GOT3 (cell line): ENCODE results near the gene PARD3.

Experiments
- DNase-seq: peaks from one replicate; lab custom pipeline; 2025; ENCODE audit warnings: mixed read lengths; lab: John Stamatoyannopoulos, UW

The PARD3 gene

DNA sequence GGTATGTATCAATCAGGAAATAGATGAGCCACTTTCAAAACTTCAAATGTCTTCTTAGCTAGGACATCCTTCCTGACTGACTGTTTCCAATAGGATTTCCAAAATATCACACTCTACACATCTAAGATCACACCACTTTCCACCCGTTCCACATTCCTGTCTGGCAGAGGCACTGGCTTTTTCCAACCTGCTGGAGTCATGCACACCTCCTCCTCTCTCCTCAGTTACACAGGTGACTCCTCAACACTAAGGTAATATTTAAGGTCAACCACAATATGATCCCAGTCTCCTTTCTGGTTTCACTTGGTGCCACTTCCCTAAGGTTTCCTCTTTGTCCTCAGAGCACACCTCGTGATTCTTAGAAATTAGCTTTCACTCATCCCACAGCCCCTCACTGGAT is 196.5 kb downstream of the PARD3 start:
- no peak for DNase-seq

DNA sequence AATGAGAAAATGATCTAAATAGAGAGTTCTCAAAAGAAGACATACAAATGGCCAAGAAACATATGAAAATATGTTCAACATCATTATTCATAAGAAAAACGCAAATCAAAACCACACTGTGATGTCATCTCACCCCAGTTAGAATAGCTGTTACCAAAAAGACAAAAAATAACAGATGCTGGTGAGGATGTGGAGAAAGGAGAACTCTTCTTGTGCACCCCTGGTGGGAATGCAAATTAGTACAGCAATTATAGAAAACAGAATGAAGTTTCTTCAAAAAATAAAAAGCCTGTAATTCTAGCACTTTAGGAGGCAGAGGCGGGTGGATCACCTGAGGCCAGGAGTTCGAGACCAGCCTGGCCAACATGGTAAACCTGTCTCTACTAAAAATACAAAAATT is 199.3 kb downstream of the PARD3 start:
- DNase-seq, result no peak

DNA sequence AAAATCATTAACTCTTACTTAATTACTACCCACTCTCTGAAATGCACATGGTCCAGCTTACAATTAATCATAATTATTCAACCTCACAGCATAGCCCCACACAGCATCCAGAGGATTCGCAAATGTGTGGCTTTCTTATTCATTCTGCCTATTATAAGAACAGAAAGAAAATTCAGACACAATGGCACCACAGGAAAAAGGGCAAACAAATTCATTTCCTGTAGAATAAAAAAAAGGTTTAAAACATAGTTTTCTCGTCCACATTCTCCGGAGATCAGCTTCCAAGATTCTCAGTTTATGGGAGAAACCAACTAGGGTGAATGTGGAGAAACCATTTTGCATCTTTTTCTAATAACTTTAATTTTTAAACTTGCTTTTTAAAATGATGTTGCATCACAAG is 201.6 kb downstream of the PARD3 start:
- no peak for DNase-seq

DNA sequence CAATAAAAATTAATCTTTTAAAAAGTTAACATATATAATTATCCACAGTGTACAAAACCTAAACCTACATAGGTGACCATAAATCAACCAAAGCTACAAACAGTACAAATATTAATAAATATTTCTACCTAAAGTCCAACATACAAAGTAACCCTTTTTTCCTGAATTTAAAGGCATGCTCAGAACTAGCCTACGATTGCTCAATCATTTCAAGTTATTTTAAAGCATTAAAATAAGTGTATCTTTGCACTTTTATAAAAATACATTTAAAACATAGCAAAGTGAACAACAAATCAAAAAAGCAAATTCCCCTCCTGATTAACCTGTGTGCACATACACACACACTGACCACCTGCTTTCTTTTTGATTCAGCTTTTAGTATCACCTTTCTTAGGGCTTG is 202.2 kb downstream of the PARD3 start:
- no peak for DNase-seq

DNA sequence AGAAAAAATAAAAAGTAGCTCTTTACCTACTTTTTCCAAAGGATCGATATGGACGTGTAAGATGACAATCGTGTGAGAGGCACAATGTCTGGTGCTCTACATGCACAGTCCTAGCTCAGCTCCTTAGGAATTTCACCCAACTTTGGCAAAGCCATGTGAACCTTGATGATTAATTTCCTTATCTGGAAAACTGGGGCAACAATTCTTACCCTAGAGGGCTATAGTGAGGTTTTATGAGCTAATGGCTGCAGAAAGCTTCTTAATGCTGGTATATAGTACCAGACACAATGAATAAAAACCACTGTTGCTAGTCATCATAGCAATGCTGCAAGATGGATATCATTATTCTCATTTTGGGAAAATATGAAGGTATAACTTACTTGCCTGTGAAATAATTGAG is 202.7 kb downstream of the PARD3 start:
- DNase-seq, result no peak

DNA sequence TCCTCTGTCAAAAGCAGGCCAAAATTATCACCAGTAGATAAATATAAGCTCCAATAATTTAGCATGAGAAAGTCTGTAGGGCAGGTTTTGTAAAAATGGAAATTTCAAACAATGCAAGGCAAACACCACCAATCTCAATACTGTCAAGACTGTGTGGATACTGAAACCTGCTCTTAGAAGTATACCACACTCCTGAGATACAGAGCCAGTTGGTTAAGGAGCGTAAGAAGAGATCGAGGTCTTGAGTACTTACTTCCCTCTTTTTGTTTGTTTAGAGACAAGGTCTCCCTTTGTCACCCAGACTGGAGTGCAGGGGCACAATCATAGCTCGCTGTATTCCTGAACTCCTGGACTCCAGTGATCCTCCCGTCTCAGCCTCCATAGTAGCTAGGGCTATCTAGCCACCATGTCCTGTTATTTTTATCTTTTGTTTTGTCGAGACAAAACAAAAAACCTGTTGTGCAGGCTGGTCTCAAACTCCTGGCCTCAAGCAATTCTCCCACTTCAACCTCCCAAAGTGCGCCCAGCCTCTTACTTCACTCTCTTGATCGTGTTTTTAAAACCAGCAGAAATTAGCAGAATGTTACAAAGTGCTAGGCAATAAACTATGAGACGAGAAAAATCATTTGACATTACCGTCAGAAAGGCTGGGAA is 205.7 kb downstream of the PARD3 start:
- DNase-seq, result no peak

DNA sequence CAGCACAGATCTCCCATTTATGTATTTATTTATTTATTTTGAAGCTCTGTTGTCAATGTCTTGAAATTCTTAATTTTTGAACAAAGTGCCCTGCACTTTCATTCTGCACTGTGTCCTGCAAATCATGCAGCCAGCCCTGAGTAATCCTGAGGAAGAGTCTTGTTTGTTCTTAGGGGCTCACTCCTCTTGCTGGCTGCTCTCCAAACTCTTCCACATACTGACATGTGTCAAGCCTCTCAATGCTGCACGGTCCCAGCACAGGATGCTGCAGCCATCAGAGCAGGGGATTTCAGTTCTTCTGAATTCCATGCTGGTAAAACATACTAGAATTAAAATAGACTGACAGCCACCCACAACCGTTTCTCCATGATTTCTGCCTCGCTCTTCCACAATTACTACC is 207.2 kb downstream of the PARD3 start:
- no peak for DNase-seq

DNA sequence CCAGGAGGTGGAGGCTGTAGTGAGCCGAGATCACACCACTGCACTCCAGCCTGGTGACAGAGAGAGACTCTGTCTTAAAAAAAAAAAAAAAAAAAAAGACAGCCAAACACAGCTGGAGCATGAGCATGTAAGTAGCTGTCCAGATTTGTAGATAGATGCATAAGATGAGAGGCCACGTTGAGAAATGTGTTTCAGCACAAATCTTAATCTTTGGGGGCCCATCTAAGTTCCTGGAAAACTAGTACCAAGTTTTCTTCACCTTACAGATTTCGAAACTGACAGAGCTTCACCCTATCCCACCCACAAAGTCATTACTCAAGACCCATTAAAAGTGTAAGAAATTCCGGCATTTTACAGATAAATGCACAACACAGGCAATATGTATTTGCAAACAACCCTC is 208.2 kb downstream of the PARD3 start:
- no peak for DNase-seq

DNA sequence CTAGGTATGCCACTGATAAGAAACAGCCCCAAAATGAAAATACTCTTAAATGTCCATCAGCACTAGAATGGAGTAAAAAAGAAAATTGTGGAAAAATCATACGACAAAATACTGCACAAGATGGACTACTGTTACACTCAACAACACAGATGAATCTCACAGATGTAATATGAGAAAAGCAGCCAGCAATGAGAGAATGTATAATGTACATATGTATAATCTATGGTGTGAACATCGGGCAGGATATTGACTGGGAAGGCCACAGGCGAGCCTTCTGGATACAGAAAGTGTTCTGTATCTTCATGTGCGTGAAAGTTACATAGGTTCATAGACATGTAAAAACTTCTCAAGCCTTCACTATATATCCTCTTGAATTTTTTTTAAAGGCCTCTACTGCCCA is 212.6 kb downstream of the PARD3 start:
- DNase-seq, result no peak

DNA sequence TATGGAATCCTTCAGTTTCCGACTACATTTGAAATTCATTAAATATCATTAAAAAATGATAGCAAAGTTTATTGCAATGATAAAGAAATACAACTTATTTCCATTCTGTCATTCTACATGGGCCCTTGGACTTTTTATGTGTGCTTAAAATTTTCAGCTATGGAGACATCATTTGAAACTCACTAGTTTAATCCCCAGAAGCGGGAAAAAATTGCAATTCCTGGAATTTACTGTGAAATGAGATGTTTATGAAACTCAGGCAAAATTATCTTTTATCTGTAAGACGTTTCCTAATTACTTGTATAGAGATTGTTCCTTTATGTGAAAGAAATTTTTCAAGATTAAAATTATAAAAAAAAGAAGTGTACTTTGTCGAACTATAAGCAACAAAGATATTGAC is 213.4 kb downstream of the PARD3 start:
- no peak for DNase-seq

DNA sequence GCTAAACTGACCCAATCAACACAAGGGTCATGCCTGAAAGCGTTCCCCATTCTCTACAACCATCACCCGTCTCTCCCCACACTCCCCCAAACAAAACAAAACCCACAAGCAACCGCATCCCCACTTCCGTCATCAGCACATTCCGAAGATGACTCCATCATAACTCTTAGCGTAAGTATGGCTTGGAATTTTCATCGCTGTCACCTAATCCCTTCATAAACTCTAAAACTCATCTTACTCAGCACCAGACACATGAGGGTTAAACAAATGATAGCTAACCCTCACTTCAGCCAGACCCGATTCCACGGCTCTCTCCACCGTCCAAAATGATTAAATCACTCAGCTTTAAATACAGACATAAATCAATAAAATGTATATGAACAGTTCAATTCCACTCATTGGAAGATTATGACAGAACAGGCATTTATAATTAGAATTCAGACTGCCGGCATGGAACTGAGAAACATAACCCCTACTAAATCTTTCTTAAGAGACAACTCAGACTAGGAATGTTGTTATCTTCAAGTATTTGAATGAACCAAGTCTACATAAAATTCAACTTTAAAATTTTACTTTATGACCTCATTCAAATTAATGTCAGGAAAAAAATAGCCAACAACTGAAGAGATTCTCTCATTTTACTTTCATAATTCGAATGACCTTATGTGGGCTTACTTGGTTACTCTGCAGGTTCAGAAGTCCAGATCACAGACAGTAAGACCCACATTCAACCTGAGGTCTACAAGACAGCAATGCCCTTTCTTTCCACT is 215.9 kb downstream of the PARD3 start:
- no peak for DNase-seq

DNA sequence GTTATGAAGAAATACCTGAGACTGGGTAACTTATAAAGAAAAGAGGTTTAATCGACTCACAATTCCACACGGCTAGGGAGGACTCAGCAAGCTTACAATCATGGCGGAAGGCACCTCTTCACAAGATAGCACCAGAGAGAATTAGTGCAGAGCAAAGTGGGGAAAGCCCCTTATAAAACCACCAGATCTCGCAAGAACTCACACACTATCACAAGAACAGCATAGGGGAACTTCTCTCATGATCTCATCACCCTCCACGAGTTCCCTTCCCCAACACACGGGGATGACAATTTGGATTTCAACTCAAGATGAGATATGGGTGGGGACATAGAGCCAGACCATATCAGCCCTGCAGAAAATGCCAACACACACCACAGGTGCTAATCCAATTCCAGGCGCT is 218.7 kb downstream of the PARD3 start:
- DNase-seq, result no peak

DNA sequence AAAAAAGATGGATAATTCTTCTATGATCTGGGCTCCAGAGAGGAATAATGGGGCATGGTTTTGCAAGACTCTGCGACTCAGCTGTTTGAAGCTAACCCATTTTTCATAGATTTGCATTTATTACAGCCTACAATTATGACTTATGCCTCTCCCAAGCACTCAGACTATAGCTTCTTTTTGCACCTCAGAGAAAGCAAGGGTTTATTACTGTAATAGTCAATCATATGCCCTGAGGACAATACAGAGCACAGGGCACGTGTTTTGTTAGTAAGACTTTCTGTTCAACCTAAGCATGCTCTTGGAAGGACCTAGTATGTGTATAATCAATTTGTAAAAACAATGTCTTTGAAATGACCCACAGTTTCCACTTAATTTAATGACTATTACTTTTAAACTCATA is 221.2 kb downstream of the PARD3 start:
- DNase-seq, result no peak

DNA sequence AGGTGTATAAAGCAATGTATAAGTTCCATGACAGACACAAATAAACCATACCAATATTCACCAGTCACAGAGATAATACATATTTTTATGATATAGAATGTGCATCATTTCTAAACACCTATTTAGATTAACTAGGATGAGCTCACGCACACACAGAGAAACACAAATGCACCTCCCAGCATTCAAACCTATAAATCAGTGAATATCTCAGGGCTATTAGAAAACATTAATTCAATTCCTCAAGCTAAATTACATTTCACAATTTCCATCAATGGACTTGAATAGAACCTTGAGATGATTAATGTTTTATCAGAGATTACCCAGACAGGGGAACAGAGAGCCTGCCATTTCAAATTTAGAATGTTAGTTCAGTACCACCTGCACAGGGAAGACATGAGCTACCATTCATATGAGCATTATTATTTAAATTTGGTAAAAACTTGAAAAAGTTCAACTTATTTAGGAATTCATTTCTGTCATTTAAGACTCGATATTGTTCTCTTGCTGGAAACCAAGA is 221.7 kb downstream of the PARD3 start:
- DNase-seq, result no peak

DNA sequence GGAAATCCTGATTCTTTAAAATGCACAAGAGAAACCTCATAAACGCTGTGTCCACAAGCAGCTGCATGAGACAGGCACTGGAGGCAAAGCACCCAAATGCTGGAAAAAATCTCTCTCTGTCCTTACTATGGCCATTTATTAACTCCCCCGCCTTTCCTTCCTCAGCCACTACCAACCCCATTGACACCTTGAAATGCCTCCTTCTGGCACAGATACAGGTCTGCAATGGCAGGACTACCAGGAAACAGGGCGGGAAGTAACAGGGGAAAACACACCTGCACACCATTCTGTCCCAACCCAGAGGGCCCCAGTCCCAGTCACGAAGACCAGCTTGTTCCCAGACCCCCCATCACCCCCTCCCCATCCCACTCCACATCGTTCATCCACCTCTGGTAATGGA is 224.3 kb downstream of the PARD3 start:
- no peak for DNase-seq

DNA sequence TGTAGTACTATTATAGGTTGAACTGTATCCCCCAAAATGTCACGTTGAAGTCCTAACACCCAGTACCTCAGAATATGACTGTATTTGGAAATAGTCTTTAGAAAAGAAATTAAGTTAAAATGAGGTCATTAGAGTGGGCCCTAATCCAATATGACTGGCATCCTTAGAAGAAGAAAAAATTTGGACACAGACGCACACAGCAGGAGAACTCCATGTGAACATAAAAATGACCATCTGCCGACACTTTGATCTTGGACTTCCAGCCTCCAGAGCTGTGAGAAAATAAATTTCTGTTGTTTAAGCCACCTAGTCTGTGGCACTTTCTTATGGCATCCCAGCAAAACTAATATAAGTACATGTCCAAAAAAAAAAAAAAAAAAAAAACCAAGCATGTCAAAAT is 225.8 kb downstream of the PARD3 start:
- DNase-seq, result no peak

DNA sequence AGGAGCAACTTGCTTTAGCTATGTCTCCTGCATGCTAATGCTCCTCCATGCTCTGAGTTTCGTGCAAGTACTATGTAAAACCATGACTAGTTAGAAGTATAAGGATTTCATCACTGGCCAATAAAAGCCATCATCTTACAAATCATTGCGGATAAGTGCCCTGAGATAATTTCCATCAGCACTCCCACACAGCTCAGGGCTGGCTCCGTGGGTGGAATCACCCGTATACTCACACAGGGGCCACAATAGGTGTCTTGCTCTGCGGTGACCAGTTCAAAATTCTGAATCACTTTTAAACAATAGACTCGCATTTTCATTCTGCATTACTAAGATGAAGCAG is 227.4 kb downstream of the PARD3 start:
- DNase-seq, result no peak

DNA sequence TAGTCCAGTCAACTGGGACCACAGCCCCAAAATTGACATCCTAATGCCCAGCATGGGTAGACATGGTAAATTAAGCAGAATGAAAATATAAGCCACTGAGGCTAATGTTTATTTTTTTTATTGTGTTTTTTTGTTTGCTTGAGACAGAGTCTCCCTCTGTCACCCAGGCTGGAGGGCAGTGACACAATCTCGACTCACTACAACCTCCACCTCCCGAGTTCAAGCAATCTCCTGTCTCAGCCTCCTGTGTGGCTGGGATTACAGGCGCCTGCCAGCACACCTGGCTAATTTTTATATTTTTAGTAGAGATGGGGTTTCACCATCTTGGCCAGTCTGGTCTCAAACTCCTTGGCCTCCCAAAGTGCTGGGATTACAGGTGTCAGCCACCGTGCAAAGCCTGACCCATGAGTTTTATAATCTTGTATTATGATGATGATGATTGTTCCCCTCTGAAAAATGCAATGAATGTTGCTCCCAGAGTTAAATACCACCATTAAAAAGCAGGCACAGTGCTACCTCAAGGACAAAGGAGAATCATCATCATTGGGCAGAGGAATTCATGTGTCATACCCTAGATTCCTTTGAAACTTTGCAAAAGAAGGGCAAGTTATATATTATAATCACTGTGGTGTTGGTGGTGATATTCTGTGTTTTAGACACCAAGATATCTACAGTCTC is 228.0 kb downstream of the PARD3 start:
- no peak for DNase-seq

DNA sequence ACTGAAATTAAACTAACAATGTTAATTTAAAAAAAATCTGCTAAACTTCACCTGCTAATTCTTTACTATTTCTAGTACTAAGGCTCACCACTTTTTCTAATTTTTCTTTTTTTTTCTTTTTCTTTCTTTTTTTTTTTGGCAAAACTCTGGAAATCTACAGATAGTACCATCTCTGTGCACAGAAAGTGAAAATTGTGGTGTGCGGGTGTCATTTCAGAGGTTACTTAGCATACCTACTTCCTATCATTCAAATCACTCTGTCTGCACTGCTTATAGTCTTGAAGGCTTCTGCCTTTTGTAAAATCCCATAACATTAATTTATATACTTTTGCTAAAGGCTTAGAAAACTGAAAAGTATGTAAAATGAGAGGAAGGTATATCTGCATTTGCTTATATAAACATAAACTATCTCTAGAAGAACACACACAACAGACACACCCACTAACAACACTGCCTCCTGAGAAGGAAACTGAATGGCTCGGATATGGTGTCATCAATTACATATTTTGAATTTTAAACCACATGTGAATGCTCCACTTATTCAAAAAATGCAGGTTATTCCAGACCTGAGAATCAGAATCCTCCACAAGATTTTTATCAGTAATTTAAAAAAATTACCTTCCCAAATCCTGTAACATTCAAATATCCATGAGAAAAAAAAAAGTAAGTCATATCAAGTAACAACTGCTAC is 229.5 kb downstream of the PARD3 start:
- no peak for DNase-seq

DNA sequence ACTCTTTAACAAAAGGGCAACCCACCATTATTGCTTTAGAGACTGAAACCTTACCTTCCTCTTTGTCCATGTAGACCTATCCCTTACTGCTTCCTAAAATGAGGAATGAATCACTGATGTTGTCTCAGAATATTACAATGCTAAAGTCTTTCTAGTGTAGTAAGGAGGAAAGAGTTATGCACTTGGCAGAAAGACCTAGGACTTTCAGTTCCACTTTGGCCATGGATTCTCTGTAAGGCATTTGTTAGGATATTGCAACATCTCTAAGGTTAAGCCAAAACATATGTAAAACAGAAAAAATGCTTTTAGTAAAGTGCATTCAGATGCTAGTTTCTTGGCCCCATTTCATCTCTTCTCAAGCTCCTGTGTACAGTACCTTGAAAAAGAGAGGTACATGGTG is 230.9 kb downstream of the PARD3 start:
- DNase-seq, result no peak

DNA sequence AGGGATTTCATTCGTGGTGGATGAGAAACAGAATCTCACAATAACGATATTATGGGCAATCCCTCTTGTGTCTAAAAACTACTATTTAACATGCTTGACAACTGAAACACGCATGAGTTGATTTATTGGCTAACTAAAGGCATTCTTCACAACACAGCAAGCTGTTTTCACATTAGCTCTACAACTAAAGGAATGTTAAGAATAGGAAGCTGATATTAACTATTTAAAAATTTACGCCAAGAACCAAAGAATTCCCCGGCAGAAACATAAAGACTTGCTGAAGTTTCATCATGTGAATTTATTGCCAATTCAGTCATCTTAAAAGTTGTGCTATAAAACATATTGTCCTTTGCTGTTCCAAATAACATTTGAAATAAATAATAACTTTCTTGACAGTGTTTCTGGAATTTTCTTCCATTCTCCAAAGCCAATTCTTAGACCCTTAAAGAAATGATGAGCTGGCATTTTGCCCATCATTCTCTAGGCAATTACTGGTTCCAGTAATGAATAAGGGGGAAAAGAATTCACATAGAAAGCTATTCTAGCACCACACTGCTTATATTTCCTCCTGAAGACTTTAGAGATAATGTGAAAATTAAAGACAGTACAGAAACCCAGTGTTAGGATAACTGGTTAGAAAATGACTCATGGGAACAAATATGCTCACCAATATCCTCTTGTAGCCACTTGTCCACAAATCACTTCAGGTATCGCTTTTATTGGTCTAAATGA is 233.1 kb downstream of the PARD3 start:
- no peak for DNase-seq

DNA sequence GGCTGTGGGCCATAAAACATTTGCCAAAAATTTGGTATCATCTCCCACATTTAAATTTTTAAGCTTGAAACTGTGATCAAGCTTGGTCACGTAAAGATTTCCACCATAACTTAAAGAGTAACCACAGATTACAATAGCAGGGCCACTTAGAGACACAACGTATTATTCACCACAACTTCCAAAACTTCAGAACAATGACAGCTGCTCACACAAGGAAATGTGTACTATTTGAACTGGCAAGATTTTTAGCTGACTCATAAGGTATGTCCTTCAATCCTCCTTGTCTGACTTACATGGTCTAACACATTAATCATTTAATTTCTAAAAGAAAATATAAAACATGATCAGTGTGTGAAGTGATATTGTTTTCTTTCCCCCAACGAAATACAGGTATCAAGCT is 234.5 kb downstream of the PARD3 start:
- DNase-seq, result no peak
